ENCODE measurements around the gene KATNB1.

The KATNB1 gene

GRCh38 chr16:57752581-57753447 is 17.2 kb downstream of the KATNB1 start:
- no peak overlapping the region for H3K4me3 ChIP-seq (ENCODE audit: low read depth, low read length)
- no peak for DNase-seq (ENCODE audit: low read depth)

GRCh38 chr16:57753448-57754353 is 18.1 kb downstream of the KATNB1 start:
- DNase-seq (ENCODE audit: low read depth), result no peak
- H3K4me3 ChIP-seq (ENCODE audit: low read depth, low read length), result no peak overlapping the region

GRCh38 chr16:57754354-57755060 is 18.9 kb downstream of the KATNB1 start:
- no peak for DNase-seq (ENCODE audit: low read depth)

GRCh38 chr16:57755061-57755684 is 19.6 kb downstream of the KATNB1 start:
- H3K4me3 ChIP-seq (ENCODE audit: low read depth, low read length), result no peak overlapping the region
- DNase-seq (ENCODE audit: low read depth), result no peak

More at GRCh38 chr16:57754354-57755060, 18.9 kb downstream of the KATNB1 start:
- no peak overlapping the region for H3K4me3 ChIP-seq (ENCODE audit: low read depth, low read length)

GRCh38 chr16:57755726-57756423 is 20.3 kb downstream of the KATNB1 start:
- no peak overlapping the region for H3K4me3 ChIP-seq (ENCODE audit: low read depth, low read length)
- DNase-seq (ENCODE audit: low read depth), result no peak

- H3K4me3 ChIP-seq (ENCODE audit: low read depth, low read length), result no peak overlapping the region
Measured at GRCh38 chr16:57756424-57757325, 21.1 kb downstream of the KATNB1 start.

GRCh38 chr16:57757326-57757786 is 21.8 kb downstream of the KATNB1 start:
- DNase-seq (ENCODE audit: low read depth), result no peak
- H3K4me3 ChIP-seq (ENCODE audit: low read depth, low read length), result no peak overlapping the region

More at GRCh38 chr16:57756424-57757325, 21.1 kb downstream of the KATNB1 start:
- DNase-seq (ENCODE audit: low read depth), result no peak

- no peak overlapping the region for H3K4me3 ChIP-seq (ENCODE audit: low read depth, low read length)
- no peak for DNase-seq (ENCODE audit: low read depth)
Measured at GRCh38 chr16:57757883-57758282, 22.3 kb downstream of the KATNB1 start.

GRCh38 chr16:57758331-57759117 is 23.0 kb downstream of the KATNB1 start:
- H3K4me3 ChIP-seq (ENCODE audit: low read depth, low read length), result no peak overlapping the region
- DNase-seq (ENCODE audit: low read depth), result no peak

GRCh38 chr16:57759131-57759530 is 23.6 kb downstream of the KATNB1 start:
- no peak for DNase-seq (ENCODE audit: low read depth)
- H3K4me3 ChIP-seq (ENCODE audit: low read depth, low read length), result no peak overlapping the region

- no peak overlapping the region for H3K4me3 ChIP-seq (ENCODE audit: low read depth, low read length)
- no peak for DNase-seq (ENCODE audit: low read depth)
Measured at GRCh38 chr16:57759541-57760356, 24.2 kb downstream of the KATNB1 start.

GRCh38 chr16:57760357-57761160 is 25.0 kb downstream of the KATNB1 start:
- DNase-seq (ENCODE audit: low read depth), result no peak
- H3K4me3 ChIP-seq (ENCODE audit: low read depth, low read length), result no peak overlapping the region

- no peak for DNase-seq (ENCODE audit: low read depth)
- no peak overlapping the region for H3K4me3 ChIP-seq (ENCODE audit: low read depth, low read length)
Measured at GRCh38 chr16:57761301-57761700, 25.7 kb downstream of the KATNB1 start.

- DNase-seq (ENCODE audit: low read depth), result no peak
- H3K4me3 ChIP-seq (ENCODE audit: low read depth, low read length), result no peak overlapping the region
Measured at GRCh38 chr16:57761957-57762356, 26.4 kb downstream of the KATNB1 start.

GRCh38 chr16:57762365-57763040 is 26.9 kb downstream of the KATNB1 start:
- DNase-seq (ENCODE audit: low read depth), result no peak
- no peak overlapping the region for H3K4me3 ChIP-seq (ENCODE audit: low read depth, low read length)

Data from skeletal muscle cell (primary cell).